ENCODE measurements around the gene CCL7. TPM values are rescaled to one million over a fixed set of nuclear protein-coding genes. Genes with fewer than 3 reads are reported as not detected.
A peak's percentile ranks its signal among the peaks of the same experiment; 100 is the strongest.

Gene CCL7
- total RNA-seq, 1 donor from 2014 or later: not detected

DNA sequence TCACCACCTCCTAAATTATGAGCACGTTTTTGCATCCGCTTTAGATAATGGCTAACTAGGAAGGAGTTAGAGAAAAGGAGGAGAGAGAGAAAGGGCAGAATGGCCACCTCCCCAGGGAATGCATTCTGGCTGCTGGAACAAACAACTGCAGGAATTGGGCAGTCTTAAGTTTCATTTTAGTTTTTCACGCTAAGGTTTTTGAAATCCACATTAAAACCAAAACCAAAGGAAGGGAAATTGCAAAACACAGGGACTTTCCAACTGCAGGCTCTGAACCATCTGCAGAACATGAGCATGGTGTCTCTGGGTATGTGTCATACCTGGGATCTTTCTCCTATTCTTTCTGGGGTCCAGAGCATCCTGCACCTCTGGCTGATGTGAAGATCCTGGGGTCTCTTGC is 37.1 kb downstream of the CCL7 start:
- no peaks in the 10 kb centered on the region for H3K27me3 Mint-ChIP-seq (ENCODE audit: unreplicated experiment)
- H3K27ac Mint-ChIP-seq (ENCODE audit: unreplicated experiment): no peak overlapping the region

DNA sequence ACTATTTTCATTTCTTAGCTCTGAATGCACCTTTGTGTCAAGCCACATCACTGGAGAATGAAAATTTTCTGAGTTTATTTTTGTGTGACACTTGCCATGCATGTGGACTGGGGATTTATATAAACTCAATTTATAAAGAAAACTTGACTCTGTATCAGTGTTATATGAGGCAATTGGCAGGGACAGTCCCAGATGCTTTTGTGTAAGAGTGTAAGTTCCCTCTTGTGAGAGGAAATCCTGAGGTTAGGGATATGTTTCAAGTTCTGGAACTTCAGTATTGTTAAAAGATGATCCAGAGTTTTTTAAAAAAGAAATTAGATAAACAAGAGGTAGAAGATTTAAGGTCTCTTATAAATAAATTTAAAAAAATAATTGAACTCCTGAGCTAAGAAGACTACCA is 38.4 kb downstream of the CCL7 start:
- peaks cover 42% of the 10 kb centered on the region for H3K4me1 Mint-ChIP-seq (ENCODE audit: unreplicated experiment)
- H3K9me3 Mint-ChIP-seq (ENCODE audit: unreplicated experiment): no peaks in the 10 kb centered on the region
- TF ChIP-seq, protein P1, sequence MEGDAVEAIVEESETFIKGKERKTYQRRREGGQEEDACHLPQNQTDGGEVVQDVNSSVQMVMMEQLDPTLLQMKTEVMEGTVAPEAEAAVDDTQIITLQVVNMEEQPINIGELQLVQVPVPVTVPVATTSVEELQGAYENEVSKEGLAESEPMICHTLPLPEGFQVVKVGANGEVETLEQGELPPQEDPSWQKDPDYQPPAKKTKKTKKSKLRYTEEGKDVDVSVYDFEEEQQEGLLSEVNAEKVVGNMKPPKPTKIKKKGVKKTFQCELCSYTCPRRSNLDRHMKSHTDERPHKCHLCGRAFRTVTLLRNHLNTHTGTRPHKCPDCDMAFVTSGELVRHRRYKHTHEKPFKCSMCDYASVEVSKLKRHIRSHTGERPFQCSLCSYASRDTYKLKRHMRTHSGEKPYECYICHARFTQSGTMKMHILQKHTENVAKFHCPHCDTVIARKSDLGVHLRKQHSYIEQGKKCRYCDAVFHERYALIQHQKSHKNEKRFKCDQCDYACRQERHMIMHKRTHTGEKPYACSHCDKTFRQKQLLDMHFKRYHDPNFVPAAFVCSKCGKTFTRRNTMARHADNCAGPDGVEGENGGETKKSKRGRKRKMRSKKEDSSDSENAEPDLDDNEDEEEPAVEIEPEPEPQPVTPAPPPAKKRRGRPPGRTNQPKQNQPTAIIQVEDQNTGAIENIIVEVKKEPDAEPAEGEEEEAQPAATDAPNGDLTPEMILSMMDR (IDR thresholded peaks at IDR 0.05): no peak
- no peak for DNase-seq (ENCODE audit: extremely low spot score, unreplicated experiment)
- no peaks in the 10 kb centered on the region for H3K36me3 Mint-ChIP-seq (ENCODE audit: unreplicated experiment)
- H3K4me3 Mint-ChIP-seq (ENCODE audit: unreplicated experiment): no peak overlapping the region
- H3K27me3 Mint-ChIP-seq (ENCODE audit: unreplicated experiment): no peaks in the 10 kb centered on the region
- no peak overlapping the region for H3K27ac Mint-ChIP-seq (ENCODE audit: unreplicated experiment)

More for the DNA sequence above, 37.1 kb downstream of the CCL7 start:
- TF ChIP-seq, protein P1 (IDR thresholded peaks at IDR 0.05): no peak
- Mint-ChIP-seq H3K9me3 (ENCODE audit: unreplicated experiment) (no peaks in the 10 kb centered on the region), H3K4me1 (ENCODE audit: unreplicated experiment) (peaks cover 31% of the 10 kb centered on the region), H3K4me3 (ENCODE audit: unreplicated experiment) (no peak overlapping the region), H3K36me3 (ENCODE audit: unreplicated experiment) (no peaks in the 10 kb centered on the region)
- DNase-seq (ENCODE audit: extremely low spot score, unreplicated experiment): peak; percentile 19

DNA sequence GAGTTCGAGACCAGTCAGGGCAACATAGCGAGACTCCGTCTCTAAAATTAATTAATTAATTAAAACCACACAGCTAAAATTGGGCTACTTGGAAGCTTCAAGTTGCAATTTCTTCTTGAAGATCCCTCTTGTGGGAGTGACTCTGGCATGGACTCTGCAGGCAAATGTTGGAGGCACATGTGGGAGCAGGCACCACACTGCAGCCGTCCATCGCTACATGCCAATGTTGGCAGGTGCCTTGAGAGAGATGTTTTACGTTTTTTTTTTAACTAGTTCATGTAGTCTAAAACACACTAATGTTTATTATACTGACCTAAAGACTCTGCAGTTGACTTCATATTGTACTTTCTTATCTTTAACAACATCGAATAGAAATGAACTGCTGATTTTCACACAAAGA is 41.3 kb downstream of the CCL7 start:
- Mint-ChIP-seq H3K4me3 (ENCODE audit: unreplicated experiment) (no peak overlapping the region), H3K4me1 (ENCODE audit: unreplicated experiment) (peaks cover 50% of the 10 kb centered on the region), H3K27me3 (ENCODE audit: unreplicated experiment) (peaks cover 4% of the 10 kb centered on the region)

DNA sequence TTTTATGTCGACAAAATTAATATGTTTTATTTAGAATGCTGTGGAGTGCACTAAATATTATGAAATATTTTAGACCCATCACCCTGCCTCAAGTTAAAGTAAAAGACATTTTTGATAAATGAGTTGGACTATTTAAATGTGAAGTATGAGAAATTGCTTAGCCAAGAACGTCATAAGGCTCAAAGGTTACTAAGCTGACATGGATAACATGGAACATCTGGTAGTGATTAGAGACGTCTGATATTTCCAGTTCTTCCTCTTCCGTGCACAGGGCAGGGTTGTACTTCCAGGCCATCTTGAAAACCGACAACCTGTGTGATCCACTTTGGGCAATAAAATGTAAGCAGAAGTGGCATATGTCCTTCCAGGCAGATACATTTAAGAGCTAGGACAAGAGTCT is 42.1 kb downstream of the CCL7 start:
- TF ChIP-seq, protein P1 (IDR thresholded peaks at IDR 0.05): no peak
- DNase-seq (ENCODE audit: extremely low spot score, unreplicated experiment): no peak
- no peaks in the 10 kb centered on the region for H3K36me3 Mint-ChIP-seq (ENCODE audit: unreplicated experiment)
- peaks cover 45% of the 10 kb centered on the region for H3K4me1 Mint-ChIP-seq (ENCODE audit: unreplicated experiment)
- H3K9me3 Mint-ChIP-seq (ENCODE audit: unreplicated experiment): no peaks in the 10 kb centered on the region
- no peak overlapping the region for H3K4me3 Mint-ChIP-seq (ENCODE audit: unreplicated experiment)
- peaks cover 7% of the 10 kb centered on the region for H3K27me3 Mint-ChIP-seq (ENCODE audit: unreplicated experiment)
- H3K27ac Mint-ChIP-seq (ENCODE audit: unreplicated experiment): peak overlapping the region; percentile 11

More for the DNA sequence above, 41.3 kb downstream of the CCL7 start:
- H3K27ac Mint-ChIP-seq (ENCODE audit: unreplicated experiment): no peak overlapping the region
- no peak for DNase-seq (ENCODE audit: extremely low spot score, unreplicated experiment)
- H3K36me3 Mint-ChIP-seq (ENCODE audit: unreplicated experiment): no peaks in the 10 kb centered on the region
- no peaks in the 10 kb centered on the region for H3K9me3 Mint-ChIP-seq (ENCODE audit: unreplicated experiment)
- TF ChIP-seq, protein P1 (IDR thresholded peaks at IDR 0.05): no peak

DNA sequence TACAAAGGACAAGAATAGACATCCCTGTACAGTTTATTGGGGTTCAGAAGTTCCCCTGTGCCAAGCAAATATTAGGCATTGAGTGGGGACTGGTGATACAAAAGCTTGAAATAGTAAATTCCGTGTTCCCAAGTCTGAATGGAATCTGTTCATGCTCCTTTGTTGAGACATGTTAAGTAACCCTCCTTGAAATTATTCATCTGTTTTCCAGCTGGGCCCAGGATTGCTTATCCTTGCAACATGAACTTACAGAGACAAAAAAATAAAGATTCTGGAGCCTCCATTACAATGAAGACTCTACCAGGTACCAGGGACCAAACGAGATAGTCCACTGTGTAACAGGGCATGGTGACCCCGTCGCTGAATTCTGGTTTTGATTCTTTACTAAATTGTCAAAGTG is 43.1 kb downstream of the CCL7 start:
- H3K27me3 Mint-ChIP-seq (ENCODE audit: unreplicated experiment): peaks cover 7% of the 10 kb centered on the region
- no peaks in the 10 kb centered on the region for H3K36me3 Mint-ChIP-seq (ENCODE audit: unreplicated experiment)
- no peaks in the 10 kb centered on the region for H3K9me3 Mint-ChIP-seq (ENCODE audit: unreplicated experiment)
- TF ChIP-seq, protein P1 (IDR thresholded peaks at IDR 0.05): no peak
- no peak overlapping the region for H3K4me3 Mint-ChIP-seq (ENCODE audit: unreplicated experiment)
- H3K4me1 Mint-ChIP-seq (ENCODE audit: unreplicated experiment): peaks cover 38% of the 10 kb centered on the region
- DNase-seq (ENCODE audit: extremely low spot score, unreplicated experiment): no peak
- no peak overlapping the region for H3K27ac Mint-ChIP-seq (ENCODE audit: unreplicated experiment)

Data from osteocyte (in vitro differentiated cells).